ENCODE results near the gene IAPP.
"Not testable (repeated sequence)": the region's sequence is repeated elsewhere in the genome, so short reads cannot be mapped to it uniquely, and the experiment has no call there.

Gene IAPP

GRCh38 chr12:21372602-21373001 lies at the start of gene IAPP:
Gene IAPP (plus strand): TSS chr12:21372902. CDS start chr12:21373352, 450 bp downstream.
- no peak for DNase-seq (ENCODE audit: low read depth)

- no peak for DNase-seq (ENCODE audit: low read depth)
Observed at GRCh38 chr12:21323736-21324135, 49.0 kb upstream of the IAPP start.

DNA sequence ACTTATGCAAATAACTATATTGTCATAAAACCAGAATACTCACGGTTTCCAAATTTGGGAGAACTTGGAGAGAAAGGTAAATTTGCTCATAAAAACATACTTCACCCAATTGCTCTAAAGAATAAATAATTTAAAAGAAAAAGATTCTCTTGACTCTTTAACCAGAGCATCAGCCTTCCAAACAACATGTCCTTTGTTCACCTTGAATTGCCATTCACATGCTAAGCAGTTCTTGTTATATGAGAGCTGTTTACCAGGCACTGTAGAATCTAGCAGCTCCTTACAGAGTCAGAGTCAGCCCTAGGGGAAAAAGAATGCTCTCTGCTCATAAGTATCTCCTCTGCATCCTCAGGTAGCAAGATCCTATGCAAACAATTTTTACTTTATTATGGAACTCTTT lies 48.2 kb upstream of the IAPP start:
- no peak for DNase-seq (ENCODE audit: low read depth)

- no peak for DNase-seq (ENCODE audit: low read depth)
Observed at GRCh38 chr12:21328578-21328977, 44.1 kb upstream of the IAPP start.

DNA sequence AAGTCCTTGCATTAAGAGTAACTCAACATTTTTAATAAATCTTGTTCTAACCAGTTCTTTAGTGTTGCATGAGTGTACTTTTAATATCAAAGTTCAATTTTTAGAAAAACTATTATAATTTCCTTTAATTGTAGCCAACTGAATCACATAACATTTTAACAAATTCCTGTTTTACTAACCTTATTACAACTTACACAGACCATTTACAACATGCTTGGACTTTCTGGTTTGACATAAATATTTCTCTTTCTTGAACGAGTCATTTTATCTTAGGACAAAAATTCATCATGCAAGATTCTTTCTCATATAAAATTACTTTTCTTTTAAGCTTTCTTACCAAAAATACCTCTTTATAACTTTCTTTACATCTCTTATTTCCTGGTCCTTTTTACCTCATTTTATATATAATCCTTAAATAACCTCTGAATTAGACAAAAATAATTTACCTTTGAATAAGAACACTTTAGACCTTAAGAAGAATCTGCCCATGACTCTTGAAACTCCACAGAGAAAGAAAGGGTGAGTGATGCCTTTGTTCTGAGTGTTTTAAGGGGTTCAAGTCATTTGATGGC lies 41.9 kb upstream of the IAPP start:
- no peak for DNase-seq (ENCODE audit: low read depth)

DNA sequence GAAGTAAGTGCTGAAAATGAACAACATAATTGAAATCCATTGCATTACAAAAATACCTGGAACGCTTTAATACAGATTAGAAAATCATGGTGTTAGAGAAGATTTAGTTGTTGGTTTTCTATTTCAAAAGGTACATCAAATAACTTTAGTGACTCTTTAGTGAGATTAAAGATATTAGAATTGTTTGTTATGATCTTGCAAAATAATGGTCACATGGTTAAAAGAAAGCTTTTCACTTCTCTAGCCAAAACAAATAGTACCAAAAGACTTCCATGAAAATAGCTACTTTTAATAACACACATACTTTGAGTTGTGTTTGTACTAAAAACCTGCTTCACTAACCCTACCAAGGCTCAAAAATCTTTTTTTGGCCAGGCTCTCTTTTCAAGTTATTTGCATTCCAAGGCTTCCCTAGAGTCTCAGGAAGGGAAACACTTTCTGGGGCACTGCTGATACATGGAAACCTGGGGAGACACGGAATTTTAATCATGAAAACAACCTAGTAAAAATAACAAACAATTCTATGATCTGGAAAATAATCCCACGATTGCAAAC lies 37.9 kb upstream of the IAPP start, which contains the start of gene SLCO1A2:
Gene SLCO1A2 (minus strand): TSS at position 147 of the 555 bp plus-strand sequence. CDS start 270 bp downstream, outside the sequence.
- no peak for DNase-seq (ENCODE audit: low read depth)

- no peak for DNase-seq (ENCODE audit: low read depth)
Observed at GRCh38 chr12:21336656-21337055, 36.0 kb upstream of the IAPP start.

GRCh38 chr12:21337453-21337852 lies 35.2 kb upstream of the IAPP start:
- no peak for DNase-seq (ENCODE audit: low read depth)

GRCh38 chr12:21337959-21338744 lies 34.5 kb upstream of the IAPP start:
- DNase-seq (ENCODE audit: low read depth), result no peak

DNA sequence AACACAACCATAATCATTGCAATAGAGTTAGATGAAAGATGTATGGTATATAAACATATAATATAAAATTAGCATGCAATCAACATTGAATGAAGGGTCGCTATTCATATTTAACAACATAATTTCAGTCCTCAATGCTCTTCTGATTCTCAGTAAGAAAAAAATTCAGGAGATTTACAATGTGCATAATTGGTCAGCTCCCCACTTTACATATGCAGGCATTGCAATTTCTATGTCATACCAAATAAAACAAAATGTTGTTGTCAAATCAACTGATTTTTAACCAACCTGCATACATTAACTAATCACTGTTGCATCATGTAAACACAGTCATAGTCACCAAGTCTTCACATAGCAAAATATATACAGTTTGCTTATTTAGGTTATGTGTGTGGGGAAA lies 32.8 kb upstream of the IAPP start:
- DNase-seq (ENCODE audit: low read depth), result no peak

DNA sequence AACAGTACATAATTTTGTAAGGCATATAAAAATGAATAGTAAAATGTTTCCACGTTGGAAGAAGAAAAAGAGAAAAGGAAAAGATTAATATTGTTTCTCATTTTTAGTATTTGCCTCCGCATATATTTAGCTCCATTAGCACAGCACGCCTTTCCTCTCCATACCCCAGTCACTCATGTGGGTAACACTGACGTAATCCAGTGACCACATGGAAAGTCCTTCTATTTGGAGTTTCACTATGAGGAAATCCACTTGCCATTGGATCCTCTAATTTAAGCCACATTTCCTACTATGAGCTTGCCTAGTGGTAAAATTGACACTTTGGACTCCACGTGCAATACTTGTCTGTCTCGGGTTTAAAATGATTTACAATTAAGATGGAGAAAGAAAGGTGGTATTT lies 32.3 kb upstream of the IAPP start:
- DNase-seq (ENCODE audit: low read depth), result no peak

- no peak for DNase-seq (ENCODE audit: low read depth)
Observed at GRCh38 chr12:21341769-21342168, 30.9 kb upstream of the IAPP start.

DNA sequence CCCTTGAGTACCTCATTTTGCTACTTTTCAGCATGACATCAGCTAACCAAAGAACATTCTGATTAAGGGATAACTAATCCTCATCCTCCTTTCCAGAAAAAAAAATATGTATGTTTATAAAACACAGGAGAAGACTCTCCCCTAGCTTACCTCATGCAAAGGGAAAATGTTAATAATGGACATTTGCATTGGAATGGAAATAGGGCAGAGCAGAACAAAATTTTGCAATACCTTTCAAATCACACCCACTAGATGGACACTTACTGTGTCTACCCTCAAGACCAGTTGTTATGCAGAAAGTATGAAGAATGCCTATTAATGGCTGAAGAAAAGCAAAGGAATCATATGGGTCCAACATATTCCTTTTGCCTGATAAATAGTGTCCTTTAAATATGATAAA lies 29.1 kb upstream of the IAPP start:
- no peak for DNase-seq (ENCODE audit: low read depth)

- no peak for DNase-seq (ENCODE audit: low read depth)
Observed at GRCh38 chr12:21346542-21347205, 26.0 kb upstream of the IAPP start.

GRCh38 chr12:21350975-21351374 lies 21.7 kb upstream of the IAPP start:
- DNase-seq (ENCODE audit: low read depth), result no peak

DNA sequence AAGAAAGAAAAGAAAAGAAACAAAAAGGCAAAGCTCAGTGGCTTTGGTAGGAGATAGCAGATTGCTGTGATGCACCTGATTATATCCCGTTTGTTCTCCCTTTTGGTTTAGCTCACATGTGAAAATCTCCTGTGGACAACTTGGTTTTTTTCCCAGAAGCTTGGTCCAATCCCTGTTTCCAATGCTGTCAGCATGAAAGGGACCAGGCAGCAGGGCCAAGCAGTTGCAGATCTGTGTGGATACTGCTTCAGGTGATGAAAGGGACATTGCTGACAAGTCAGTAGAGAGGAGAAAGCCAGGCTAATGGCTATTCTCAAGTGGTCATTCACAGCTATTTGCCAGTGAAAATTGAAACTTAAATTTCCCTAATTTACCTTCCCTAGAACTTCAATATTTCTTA lies 19.2 kb upstream of the IAPP start:
- DNase-seq (ENCODE audit: low read depth), result no peak

DNA sequence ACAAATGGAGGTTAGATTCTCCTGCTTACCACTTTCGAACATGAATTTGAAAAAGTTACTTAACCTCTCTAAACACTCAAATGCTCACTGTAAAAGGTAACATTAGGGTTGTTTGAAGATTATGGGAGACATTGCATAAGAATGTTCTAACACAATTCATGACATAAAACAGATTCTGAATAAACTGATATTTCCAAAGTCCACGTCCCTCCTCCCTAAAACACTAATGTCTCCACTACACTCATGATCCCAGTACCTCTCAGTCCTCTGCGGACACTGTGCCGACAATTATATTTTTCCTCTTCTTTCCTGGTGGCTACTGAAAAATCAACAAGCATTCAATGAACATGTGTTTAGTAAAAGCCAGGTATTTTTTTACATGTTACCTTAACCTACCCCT lies 18.8 kb upstream of the IAPP start:
- no peak for DNase-seq (ENCODE audit: low read depth)

DNA sequence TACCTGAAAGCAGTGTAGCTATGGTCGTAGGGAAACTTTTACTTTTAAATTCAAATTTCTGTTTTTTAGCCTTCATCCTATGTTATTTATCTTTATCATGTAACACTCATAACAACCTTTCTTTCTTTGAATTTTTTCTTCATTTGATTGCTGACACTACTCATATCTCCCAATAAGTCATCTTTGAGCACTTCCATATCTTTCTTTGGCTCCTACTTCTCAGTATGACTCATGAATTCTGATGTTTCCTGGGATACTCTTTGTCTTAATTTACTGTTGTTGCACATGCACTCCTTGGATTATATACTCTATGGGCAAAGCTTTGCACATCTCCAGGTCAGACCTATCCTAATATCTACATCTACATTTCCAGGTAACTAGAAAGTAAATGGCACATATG lies 18.1 kb upstream of the IAPP start:
- DNase-seq (ENCODE audit: low read depth), result peak; percentile 11

DNA sequence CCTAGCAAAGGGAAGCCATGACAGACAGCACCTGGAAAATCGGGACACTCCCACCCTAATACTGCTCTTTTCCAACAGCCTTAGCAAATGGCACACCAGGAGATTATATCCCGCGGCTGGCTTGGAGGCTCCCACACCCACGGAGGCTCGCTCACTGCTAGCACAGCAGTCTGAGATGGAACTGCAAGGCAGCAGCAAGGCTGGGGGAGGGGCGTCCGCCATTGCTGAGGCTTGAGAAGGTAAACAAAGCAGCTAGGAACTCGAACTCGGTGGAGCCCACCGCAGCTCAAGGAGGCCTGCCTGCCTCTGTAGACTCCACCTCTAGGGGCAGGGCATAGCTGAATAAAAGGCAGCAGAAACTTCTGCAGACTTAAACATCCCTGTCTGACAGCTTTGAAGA lies 12.1 kb upstream of the IAPP start:
- not testable (repeated sequence) for DNase-seq (ENCODE audit: low read depth)

DNA sequence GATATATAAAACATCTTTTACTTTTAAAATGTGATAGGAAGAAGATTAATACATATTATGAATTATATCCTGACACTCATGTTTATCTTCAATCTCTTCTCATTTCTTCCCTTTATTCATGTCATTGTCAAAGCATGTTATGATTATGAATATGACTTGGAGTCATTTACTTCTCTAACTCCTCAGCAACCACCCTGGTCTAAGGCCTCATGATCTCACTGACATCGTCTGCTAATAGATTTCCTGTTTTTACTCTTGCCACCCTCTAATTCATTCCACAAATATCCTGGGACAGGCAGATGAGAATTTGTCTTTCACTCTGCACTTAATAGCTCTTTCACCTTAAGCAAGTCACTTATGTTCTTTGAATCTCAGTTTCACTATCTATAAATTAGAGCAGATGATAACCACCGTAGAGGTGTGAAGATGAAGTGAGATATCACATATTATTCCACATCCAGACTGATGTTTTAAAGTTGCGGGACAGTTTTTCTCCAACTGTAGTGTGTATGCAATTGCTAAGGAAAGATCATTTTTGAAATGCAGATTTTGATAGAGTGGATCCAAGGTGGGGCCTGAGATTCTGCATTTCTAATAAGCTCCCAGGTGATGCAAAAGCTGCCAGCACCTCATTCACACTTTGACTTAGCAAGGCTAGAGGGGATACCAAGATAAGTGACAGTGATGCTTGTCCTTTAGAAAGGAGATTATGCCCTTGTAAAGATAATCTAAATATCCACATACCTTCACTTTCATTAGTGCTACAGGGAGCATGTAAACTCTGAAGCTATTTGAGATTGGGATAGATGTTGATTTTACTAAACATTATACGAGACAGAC lies 3.3 kb upstream of the IAPP start:
- DNase-seq (ENCODE audit: low read depth), result no peak

GRCh38 chr12:21370845-21371449 lies 1.8 kb upstream of the IAPP start:
- DNase-seq (ENCODE audit: low read depth), result no peak

DNA sequence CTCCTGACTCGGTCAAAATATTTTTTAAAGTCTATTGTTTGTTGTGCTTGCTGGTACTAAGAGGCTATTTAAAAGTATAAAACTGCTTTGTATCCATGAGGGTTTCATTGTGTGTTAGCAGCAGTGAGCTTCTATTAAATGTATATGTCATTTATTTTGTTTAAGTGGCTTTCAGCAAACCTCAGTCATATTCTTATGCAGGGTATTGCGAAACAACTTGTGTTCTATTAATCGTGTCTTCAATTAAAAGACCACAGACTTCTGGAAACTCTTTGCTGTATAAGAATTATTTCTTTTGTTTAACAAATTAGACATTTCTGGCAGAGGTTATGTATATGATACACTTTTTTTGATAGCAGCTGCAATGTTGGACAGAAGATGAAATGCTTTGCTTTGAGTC lies 6.5 kb downstream of the IAPP start:
- DNase-seq (ENCODE audit: low read depth), result no peak

Measured in HS-5 (cell line).